Renal pelvis (tissue), 12 donors: ENCODE measurements around the gene NPIPB2. TPM values are rescaled to one million over a fixed set of nuclear protein-coding genes. Genes with fewer than 3 reads are reported as not detected.
"Not testable (repeated sequence)": the region's sequence is repeated elsewhere in the genome, so short reads cannot be mapped to it uniquely, and the experiment has no call there.

Experiments
- DNase-seq: peaks from one replicate; pipeline ENCODE4 v3.0.0-alpha.2; 2013
- long read RNA-seq, 16 experiments: transcript quantifications; one replicate each; lab custom pipeline, GENCODE V29; 2026
- polyA plus RNA-seq, 3 donors: library from polyadenylated mRNA; unstranded; fragments of 120-200 nt; gene quantifications; one replicate each; pipeline ENCODE4 v1.2.1, GENCODE V29; 2013; ENCODE audit not compliant: insufficient read length in 3 of 3

Gene NPIPB2
- 10 to 100 TPM in 1 of 3 donors, 1 to 10 TPM in 2; 5.5 to 17.1 (median 6.5) TPM for polyA plus RNA-seq
- long read RNA-seq, donor 1, result 0 reads
- long read RNA-seq, donor 2, partial matches to known transcripts, result 0 of 5 reads
- long read RNA-seq, donor 2, other reads (novel, unspliced or antisense), result 5 of 5 reads
- long read RNA-seq, donor 3, result 0 reads
- long read RNA-seq, donor 4, result 0 reads
- long read RNA-seq, donor 5, result 0 reads
- long read RNA-seq, donor 6, result 0 reads
- long read RNA-seq, donor 7, result 0 reads
- long read RNA-seq, donor 8, result 0 reads
- long read RNA-seq, donor 9, result 0 reads
- long read RNA-seq, donor 10, result 0 reads
- long read RNA-seq, donor 11, result 0 reads
- long read RNA-seq, donor 12, partial matches to known transcripts, result 0 of 1 reads
- long read RNA-seq, donor 12, other reads (novel, unspliced or antisense), result 0 of 1 reads
- long read RNA-seq, donor 13, result 0 reads
- long read RNA-seq, donor 14, result 0 reads
- long read RNA-seq, donor 15, result 0 reads
- long read RNA-seq, donor 16, result 0 reads

GRCh38 chr16:11941945-11942344 lies at the start of gene NPIPB2:
NPIPB2 (minus strand) TSS chr16:11942045; CDS start chr16:11942045, 0 bp downstream.
- DNase-seq, result not testable (repeated sequence)

GRCh38 chr16:11990702-11991390 lies 49.0 kb upstream of the NPIPB2 start:
- DNase-seq, result peak; percentile 58

- no peak for DNase-seq
Observed at GRCh38 chr16:11988258-11988978, 46.6 kb upstream of the NPIPB2 start.

- no peak for DNase-seq
Observed at GRCh38 chr16:11986521-11987057, 44.7 kb upstream of the NPIPB2 start.

- no peak for DNase-seq
Observed at GRCh38 chr16:11985250-11985649, 43.4 kb upstream of the NPIPB2 start.

- no peak for DNase-seq
Observed at GRCh38 chr16:11980136-11980844, 38.4 kb upstream of the NPIPB2 start.

GRCh38 chr16:11979013-11979672 lies 37.3 kb upstream of the NPIPB2 start:
- no peak for DNase-seq

- DNase-seq, result no peak
Observed at GRCh38 chr16:11978080-11978479, 36.2 kb upstream of the NPIPB2 start.

GRCh38 chr16:11977376-11978041 lies 35.7 kb upstream of the NPIPB2 start:
- DNase-seq, result no peak

GRCh38 chr16:11976850-11977375 lies 35.1 kb upstream of the NPIPB2 start:
- no peak for DNase-seq

GRCh38 chr16:11973070-11973469 lies 31.2 kb upstream of the NPIPB2 start:
- DNase-seq, result no peak

GRCh38 chr16:11972128-11972527 lies 30.3 kb upstream of the NPIPB2 start:
- DNase-seq, result no peak

- DNase-seq, result not testable (repeated sequence)
Observed at GRCh38 chr16:11970292-11970691, 28.4 kb upstream of the NPIPB2 start.

- no peak for DNase-seq
Observed at GRCh38 chr16:11968577-11968976, 26.7 kb upstream of the NPIPB2 start.

GRCh38 chr16:11967195-11967911 lies 25.5 kb upstream of the NPIPB2 start:
- DNase-seq, result no peak

GRCh38 chr16:11966173-11966572 lies 24.3 kb upstream of the NPIPB2 start:
- DNase-seq, result no peak

- DNase-seq, result no peak
Observed at GRCh38 chr16:11964761-11965551, 23.1 kb upstream of the NPIPB2 start, which contains the start of gene TNFRSF17. TNFRSF17 (plus strand) TSS chr16:11965210; CDS start chr16:11965325, 115 bp downstream.

GRCh38 chr16:11963706-11964105 lies 21.9 kb upstream of the NPIPB2 start:
- no peak for DNase-seq
